GM06990 (cell line): ENCODE data around the gene MGA.

Experiments
- DNase-seq: peaks from one replicate; pipeline ENCODE4 v3.0.0-alpha.2; 2011; ENCODE audit not compliant: insufficient read length; ENCODE audit errors: extremely low read depth
- H3K27me3 ChIP-seq: replicated peaks from 2 replicates; pipeline ENCODE4 v1.6.0; 2011; ENCODE audit warnings: low read length; ENCODE audit not compliant: control insufficient read depth, insufficient read depth
- H3K36me3 ChIP-seq: 2 replicates; pipeline ENCODE4 v1.5.1; 2011; ENCODE audit warnings: low read length; ENCODE audit not compliant: control insufficient read depth, insufficient read depth
- H3K4me3 ChIP-seq: replicated peaks from 2 replicates; pipeline ENCODE4 v1.5.1; 2011; ENCODE audit warnings: low read depth, mild to moderate bottlenecking, control low read depth, low read length
- CTCF ChIP-seq: IDR thresholded peaks from 2 replicates; pipeline ENCODE4 v1.5.1; 2011; ENCODE audit warnings: low read length, control low read depth, mild to moderate bottlenecking, inconsistent platforms; ENCODE audit not compliant: insufficient read depth, poor library complexity, severe bottlenecking

The MGA gene

GRCh38 chr15:41820791-41821423, 160.7 kb downstream of the MGA start:
- no peaks in the 10 kb centered on the region for H3K27me3 ChIP-seq
- no peak overlapping the region for H3K4me3 ChIP-seq
- H3K36me3 ChIP-seq, result peaks cover 36% of the 10 kb centered on the region
- TF ChIP-seq CTCF, result no peak
- no peak for DNase-seq

- Histone ChIP-seq H3K27me3 (no peaks in the 10 kb centered on the region), H3K4me3 (no peak overlapping the region), H3K36me3 (peaks cover 33% of the 10 kb centered on the region)
- no peak for TF ChIP-seq CTCF
- no peak for DNase-seq
Observed at GRCh38 chr15:41821831-41822230, 161.6 kb downstream of the MGA start.

- Histone ChIP-seq H3K4me3 (no peak overlapping the region), H3K36me3 (peaks cover 27% of the 10 kb centered on the region), H3K27me3 (no peaks in the 10 kb centered on the region)
- no peak for DNase-seq
- no peak for TF ChIP-seq CTCF
Observed at GRCh38 chr15:41822471-41822870, 162.3 kb downstream of the MGA start.
